ENCODE data around the gene CTNNB1.

The CTNNB1 gene

DNA sequence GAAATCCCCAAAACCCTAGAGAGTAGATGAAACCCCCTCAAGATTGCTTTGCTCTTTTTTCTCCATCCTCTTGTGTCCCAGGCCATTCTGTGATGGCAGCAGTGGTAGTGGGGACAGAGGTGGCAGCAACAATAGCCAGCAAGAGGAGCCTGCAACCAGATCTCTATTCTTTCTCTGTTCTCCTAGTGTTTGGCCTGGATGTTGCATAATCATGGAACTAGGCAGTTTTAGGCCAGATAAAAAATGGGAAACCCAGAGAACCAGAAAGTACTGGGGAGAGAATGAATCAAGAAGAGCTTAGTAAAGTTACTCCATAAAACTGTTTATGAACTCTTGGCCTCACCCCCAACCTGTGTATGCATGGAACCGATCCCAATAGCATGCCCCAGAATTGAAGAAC is 52.3 kb downstream of the CTNNB1 start:
- Histone ChIP-seq H3K27ac (no peak overlapping the region), H3K27me3 (ENCODE audit: insufficient read depth, low read depth) (no peaks in the 10 kb centered on the region), H3K9ac (no peak overlapping the region), H4K20me1 (ENCODE audit: insufficient read depth) (no peaks in the 10 kb centered on the region), H3K4me3 (IDR thresholded peaks at IDR 0.05; ENCODE audit: insufficient read depth, low read depth, low read length) (no peak overlapping the region), H3K79me2 (ENCODE audit: insufficient read depth, low read depth) (no peaks in the 10 kb centered on the region), H3K36me3 (ENCODE audit: insufficient read depth) (no peaks in the 10 kb centered on the region), H2AFZ (ENCODE audit: low read depth) (no peak overlapping the region), H3K4me2 (no peak overlapping the region), H3K4me1 (ENCODE audit: low read depth, poor library complexity, severe bottlenecking) (no peaks in the 10 kb centered on the region)
- TF ChIP-seq, protein P1, sequence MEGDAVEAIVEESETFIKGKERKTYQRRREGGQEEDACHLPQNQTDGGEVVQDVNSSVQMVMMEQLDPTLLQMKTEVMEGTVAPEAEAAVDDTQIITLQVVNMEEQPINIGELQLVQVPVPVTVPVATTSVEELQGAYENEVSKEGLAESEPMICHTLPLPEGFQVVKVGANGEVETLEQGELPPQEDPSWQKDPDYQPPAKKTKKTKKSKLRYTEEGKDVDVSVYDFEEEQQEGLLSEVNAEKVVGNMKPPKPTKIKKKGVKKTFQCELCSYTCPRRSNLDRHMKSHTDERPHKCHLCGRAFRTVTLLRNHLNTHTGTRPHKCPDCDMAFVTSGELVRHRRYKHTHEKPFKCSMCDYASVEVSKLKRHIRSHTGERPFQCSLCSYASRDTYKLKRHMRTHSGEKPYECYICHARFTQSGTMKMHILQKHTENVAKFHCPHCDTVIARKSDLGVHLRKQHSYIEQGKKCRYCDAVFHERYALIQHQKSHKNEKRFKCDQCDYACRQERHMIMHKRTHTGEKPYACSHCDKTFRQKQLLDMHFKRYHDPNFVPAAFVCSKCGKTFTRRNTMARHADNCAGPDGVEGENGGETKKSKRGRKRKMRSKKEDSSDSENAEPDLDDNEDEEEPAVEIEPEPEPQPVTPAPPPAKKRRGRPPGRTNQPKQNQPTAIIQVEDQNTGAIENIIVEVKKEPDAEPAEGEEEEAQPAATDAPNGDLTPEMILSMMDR (conservative IDR thresholded peaks at IDR 0.05; ENCODE audit: low read depth, low read length): no peak

DNA sequence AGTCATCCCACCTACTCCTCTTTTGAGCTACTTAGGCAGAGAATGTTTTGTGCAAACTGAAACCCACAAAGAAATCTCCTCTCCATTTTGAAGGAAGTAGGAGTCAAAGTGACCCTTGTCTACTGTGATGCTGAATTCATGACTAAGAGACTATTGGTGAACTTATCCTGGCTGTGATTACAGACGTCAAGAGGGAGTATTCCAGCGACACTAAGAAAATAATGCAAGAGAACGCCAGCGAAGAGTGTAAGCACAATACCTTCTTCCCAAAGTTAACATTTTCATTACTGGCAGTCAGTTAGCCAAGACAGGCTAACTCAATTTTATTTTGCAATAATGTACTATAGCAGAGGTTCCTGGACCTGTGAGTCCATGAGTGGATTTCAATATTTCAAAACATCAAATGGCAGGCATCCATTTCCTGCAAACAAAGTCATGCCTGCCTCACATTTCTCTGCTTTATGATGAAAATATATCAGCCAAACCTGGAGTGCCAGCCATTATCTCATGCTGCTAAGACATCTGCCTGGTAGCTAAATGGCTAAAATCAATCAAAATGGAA is 59.0 kb downstream of the CTNNB1 start:
- Histone ChIP-seq H3K4me1 (ENCODE audit: low read depth, poor library complexity, severe bottlenecking) (no peaks in the 10 kb centered on the region), H3K79me2 (ENCODE audit: insufficient read depth, low read depth) (no peaks in the 10 kb centered on the region), H3K4me2 (no peak overlapping the region), H3K27ac (no peak overlapping the region), H4K20me1 (ENCODE audit: insufficient read depth) (no peaks in the 10 kb centered on the region), H2AFZ (ENCODE audit: low read depth) (no peak overlapping the region), H3K36me3 (ENCODE audit: insufficient read depth) (no peaks in the 10 kb centered on the region), H3K9ac (no peak overlapping the region), H3K27me3 (ENCODE audit: insufficient read depth, low read depth) (no peaks in the 10 kb centered on the region), H3K4me3 (IDR thresholded peaks at IDR 0.05; ENCODE audit: insufficient read depth, low read depth, low read length) (no peak overlapping the region)
- TF ChIP-seq, protein P1 (conservative IDR thresholded peaks at IDR 0.05; ENCODE audit: low read depth, low read length): no peak

DNA sequence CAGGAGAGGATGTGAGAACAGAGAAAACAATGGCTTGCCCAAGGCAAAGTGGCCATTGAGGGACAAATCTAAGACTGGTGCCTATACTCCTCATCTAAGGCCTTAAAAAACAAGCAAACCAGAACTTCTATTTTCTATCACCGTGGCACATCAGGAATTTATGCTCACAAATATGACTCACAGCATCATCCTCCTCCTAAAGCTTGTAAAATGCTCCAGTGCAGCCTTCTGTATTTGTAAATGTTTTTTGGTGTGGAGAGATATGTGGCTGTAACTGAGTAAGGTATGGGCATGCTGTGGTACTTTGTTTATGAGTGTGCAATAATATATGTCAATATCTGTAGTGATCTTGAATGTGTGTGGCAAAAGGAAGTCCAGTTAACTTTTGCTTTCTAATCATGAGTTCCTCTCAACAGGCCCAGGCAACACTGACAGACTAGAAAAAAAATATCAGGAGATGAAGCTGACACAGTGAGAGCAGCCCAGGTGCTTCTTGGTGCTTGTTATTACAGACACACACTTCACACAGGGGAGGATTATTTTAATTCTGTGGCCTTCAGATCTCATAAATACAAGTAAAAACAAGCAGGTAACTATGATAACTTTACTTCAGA is 60.3 kb downstream of the CTNNB1 start:
- Histone ChIP-seq H3K27ac (no peak overlapping the region), H2AFZ (ENCODE audit: low read depth) (no peak overlapping the region), H3K4me1 (ENCODE audit: low read depth, poor library complexity, severe bottlenecking) (no peaks in the 10 kb centered on the region), H3K4me3 (IDR thresholded peaks at IDR 0.05; ENCODE audit: insufficient read depth, low read depth, low read length) (no peak overlapping the region), H3K79me2 (ENCODE audit: insufficient read depth, low read depth) (no peaks in the 10 kb centered on the region), H3K27me3 (ENCODE audit: insufficient read depth, low read depth) (no peaks in the 10 kb centered on the region), H3K36me3 (ENCODE audit: insufficient read depth) (no peaks in the 10 kb centered on the region), H3K4me2 (no peak overlapping the region), H4K20me1 (ENCODE audit: insufficient read depth) (no peaks in the 10 kb centered on the region), H3K9ac (no peak overlapping the region)
- TF ChIP-seq, protein P1 (conservative IDR thresholded peaks at IDR 0.05; ENCODE audit: low read depth, low read length): no peak

DNA sequence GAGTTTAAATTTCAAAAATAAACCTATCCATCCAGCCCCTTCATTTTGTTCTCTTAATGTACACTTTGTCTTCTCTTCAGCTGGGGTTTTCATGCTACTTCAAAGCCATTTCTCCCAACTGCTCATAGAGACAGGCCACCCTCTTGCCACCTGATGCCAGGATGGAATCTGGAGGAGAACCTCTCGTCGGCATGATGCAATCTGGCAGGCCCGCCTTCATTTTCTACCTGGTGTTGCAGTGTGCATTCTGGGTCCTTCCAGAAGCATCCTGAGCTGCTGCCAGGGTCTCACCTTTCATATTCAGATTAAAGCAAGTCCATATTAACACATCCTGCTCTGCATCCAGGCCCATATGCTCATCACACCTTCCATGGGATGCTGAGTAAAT is 60.8 kb downstream of the CTNNB1 start:
- no peaks in the 10 kb centered on the region for H3K4me1 ChIP-seq (ENCODE audit: low read depth, poor library complexity, severe bottlenecking)

More for the DNA sequence above, 60.8 kb downstream of the CTNNB1 start:
- Histone ChIP-seq H4K20me1 (ENCODE audit: insufficient read depth) (no peaks in the 10 kb centered on the region), H3K27ac (no peak overlapping the region), H2AFZ (ENCODE audit: low read depth) (no peak overlapping the region), H3K79me2 (ENCODE audit: insufficient read depth, low read depth) (no peaks in the 10 kb centered on the region), H3K4me3 (IDR thresholded peaks at IDR 0.05; ENCODE audit: insufficient read depth, low read depth, low read length) (no peak overlapping the region), H3K4me2 (no peak overlapping the region), H3K27me3 (ENCODE audit: insufficient read depth, low read depth) (no peaks in the 10 kb centered on the region), H3K36me3 (ENCODE audit: insufficient read depth) (no peaks in the 10 kb centered on the region), H3K9ac (no peak overlapping the region)
- TF ChIP-seq, protein P1 (conservative IDR thresholded peaks at IDR 0.05; ENCODE audit: low read depth, low read length): no peak

Data from KMS-11 (cell line).